ENCODE measurements around the gene UTP25.
"Not testable (repeated sequence)": the region's sequence is repeated elsewhere in the genome, so short reads cannot be mapped to it uniquely, and the experiment has no call there.

Gene UTP25

GRCh38 chr1:209827384-209828262 lies at the start of gene UTP25:
Gene UTP25, plus strand, starts transcription at chr1:209827972. Its CDS starts 92 bp downstream, at chr1:209828064.
- Mint-ChIP-seq H3K36me3 (peaks cover 21% of the 10 kb centered on the region), H3K27me3 (peaks cover 7% of the 10 kb centered on the region), H3K27ac (peak within 1 kb of the TSS; percentile 88), H3K4me1 (peaks cover 45% of the 10 kb centered on the region), H3K4me3 (peak within 1 kb of the TSS; percentile 93), H3K9me3 (no peaks in the 10 kb centered on the region)
- peak; percentile 96 for ATAC-seq

- peaks cover under 1% of the 10 kb centered on the region for H3K4me1 Mint-ChIP-seq
- H3K27ac Mint-ChIP-seq: no peak overlapping the region
- no peaks in the 10 kb centered on the region for H3K27me3 Mint-ChIP-seq
- peaks cover 73% of the 10 kb centered on the region for H3K36me3 Mint-ChIP-seq
- no peak for ATAC-seq
- H3K4me3 Mint-ChIP-seq: no peak overlapping the region
- no peaks in the 10 kb centered on the region for H3K9me3 Mint-ChIP-seq
Measured at GRCh38 chr1:209778102-209778501, 49.7 kb upstream of the UTP25 start.

GRCh38 chr1:209780268-209780667 lies 47.5 kb upstream of the UTP25 start:
- peaks cover 20% of the 10 kb centered on the region for H3K4me1 Mint-ChIP-seq
- no peak overlapping the region for H3K4me3 Mint-ChIP-seq
- H3K9me3 Mint-ChIP-seq: no peaks in the 10 kb centered on the region
- H3K27ac Mint-ChIP-seq: peak overlapping the region; percentile 43
- H3K27me3 Mint-ChIP-seq: no peaks in the 10 kb centered on the region
- peaks cover 60% of the 10 kb centered on the region for H3K36me3 Mint-ChIP-seq
- ATAC-seq: no peak

- Mint-ChIP-seq H3K9me3 (no peaks in the 10 kb centered on the region), H3K27ac (peak overlapping the region; percentile 93), H3K36me3 (peaks cover 38% of the 10 kb centered on the region), H3K4me3 (peak overlapping the region; percentile 88), H3K27me3 (peaks cover 18% of the 10 kb centered on the region), H3K4me1 (peaks cover 20% of the 10 kb centered on the region)
- no peak for ATAC-seq
Measured at GRCh38 chr1:209783386-209783785, 44.4 kb upstream of the UTP25 start.

- Mint-ChIP-seq H3K36me3 (peaks cover 26% of the 10 kb centered on the region), H3K4me3 (peak within 1 kb of the TSS; percentile 88), H3K27me3 (peaks cover 18% of the 10 kb centered on the region), H3K9me3 (no peaks in the 10 kb centered on the region), H3K4me1 (peaks cover 20% of the 10 kb centered on the region), H3K27ac (peak within 1 kb of the TSS; percentile 93)
- peak; percentile 100 for ATAC-seq
Measured at GRCh38 chr1:209784265-209785169, 43.3 kb upstream of the UTP25 start, which contains the start of gene C1orf74. Gene C1orf74, minus strand, starts transcription at chr1:209784559. Its CDS starts 925 bp downstream, at chr1:209783634.

- Mint-ChIP-seq H3K4me1 (peaks cover 20% of the 10 kb centered on the region), H3K27ac (peak overlapping the region; percentile 93), H3K9me3 (no peaks in the 10 kb centered on the region), H3K27me3 (peaks cover 18% of the 10 kb centered on the region), H3K36me3 (peaks cover 16% of the 10 kb centered on the region), H3K4me3 (no peak overlapping the region)
- ATAC-seq: no peak
Measured at GRCh38 chr1:209785592-209785991, 42.2 kb upstream of the UTP25 start.

- H3K27me3 Mint-ChIP-seq: peaks cover 18% of the 10 kb centered on the region
- H3K27ac Mint-ChIP-seq: no peak overlapping the region
- H3K9me3 Mint-ChIP-seq: no peaks in the 10 kb centered on the region
- peaks cover 20% of the 10 kb centered on the region for H3K4me1 Mint-ChIP-seq
- ATAC-seq: no peak
- H3K36me3 Mint-ChIP-seq: peaks cover 13% of the 10 kb centered on the region
- H3K4me3 Mint-ChIP-seq: no peak overlapping the region
Measured at GRCh38 chr1:209786146-209786545, 41.6 kb upstream of the UTP25 start.

GRCh38 chr1:209787551-209787950 lies 40.2 kb upstream of the UTP25 start:
- no peak for ATAC-seq
- no peaks in the 10 kb centered on the region for H3K9me3 Mint-ChIP-seq
- H3K4me1 Mint-ChIP-seq: peaks cover 20% of the 10 kb centered on the region
- H3K4me3 Mint-ChIP-seq: no peak overlapping the region
- H3K27ac Mint-ChIP-seq: no peak overlapping the region
- H3K27me3 Mint-ChIP-seq: peaks cover 18% of the 10 kb centered on the region
- H3K36me3 Mint-ChIP-seq: peaks cover 2% of the 10 kb centered on the region

- H3K27me3 Mint-ChIP-seq: peaks cover 18% of the 10 kb centered on the region
- H3K36me3 Mint-ChIP-seq: no peaks in the 10 kb centered on the region
Measured at GRCh38 chr1:209789245-209789644, 38.5 kb upstream of the UTP25 start.

GRCh38 chr1:209790286-209791193 lies 37.2 kb upstream of the UTP25 start:
- H3K4me1 Mint-ChIP-seq: no peaks in the 10 kb centered on the region
- H3K9me3 Mint-ChIP-seq: no peaks in the 10 kb centered on the region
- peaks cover 24% of the 10 kb centered on the region for H3K27me3 Mint-ChIP-seq
- no peak for ATAC-seq
- H3K4me3 Mint-ChIP-seq: no peak overlapping the region
- H3K36me3 Mint-ChIP-seq: peaks cover 6% of the 10 kb centered on the region
- H3K27ac Mint-ChIP-seq: no peak overlapping the region

More at GRCh38 chr1:209789245-209789644, 38.5 kb upstream of the UTP25 start:
- H3K9me3 Mint-ChIP-seq: no peaks in the 10 kb centered on the region
- H3K4me3 Mint-ChIP-seq: no peak overlapping the region
- no peak overlapping the region for H3K27ac Mint-ChIP-seq
- no peak for ATAC-seq
- H3K4me1 Mint-ChIP-seq: peaks cover 8% of the 10 kb centered on the region

- Mint-ChIP-seq H3K9me3 (no peaks in the 10 kb centered on the region), H3K4me1 (no peaks in the 10 kb centered on the region), H3K4me3 (no peak overlapping the region), H3K27ac (no peak overlapping the region), H3K27me3 (peaks cover 20% of the 10 kb centered on the region), H3K36me3 (peaks cover 12% of the 10 kb centered on the region)
- no peak for ATAC-seq
Measured at GRCh38 chr1:209791920-209792319, 35.9 kb upstream of the UTP25 start.

GRCh38 chr1:209793711-209794110 lies 34.1 kb upstream of the UTP25 start:
- ATAC-seq, H3K4me1 Mint-ChIP-seq, H3K27me3 Mint-ChIP-seq, H3K27ac Mint-ChIP-seq, H3K9me3 Mint-ChIP-seq, H3K4me3 Mint-ChIP-seq: not testable (repeated sequence)
- H3K36me3 Mint-ChIP-seq: peaks cover 17% of the 10 kb centered on the region

GRCh38 chr1:209797978-209798639 lies 29.7 kb upstream of the UTP25 start:
- H3K36me3 Mint-ChIP-seq: peaks cover 17% of the 10 kb centered on the region
- peaks cover 7% of the 10 kb centered on the region for H3K4me1 Mint-ChIP-seq
- H3K27ac Mint-ChIP-seq: no peak overlapping the region
- ATAC-seq: no peak
- H3K4me3 Mint-ChIP-seq: no peak overlapping the region
- H3K27me3 Mint-ChIP-seq: peaks cover 8% of the 10 kb centered on the region
- H3K9me3 Mint-ChIP-seq: no peaks in the 10 kb centered on the region
